Ovary (tissue), 3 donors: ENCODE results near the gene TNFRSF19.

ENCODE experiments used
- CTCF ChIP-seq, 3 donors: fragments of 450-650 bp in 2 of 3; fragments of 200-600 bp in 1 of 3; IDR thresholded peaks; one replicate each; pipeline versions ENCODE4 v1.5.1 to v1.8.0; 2016 to 2022; ENCODE audit warnings: antibody characterized with exemption in 3 of 3, mild to moderate bottlenecking in 1 of 3
- POLR2A ChIP-seq: fragments of 450-650 bp; IDR thresholded peaks from one replicate; pipeline ENCODE4 v1.6.1; 2017; ENCODE audit warnings: antibody characterized with exemption, mild to moderate bottlenecking, moderate library complexity
- donor health status: DM: no; HTN: no; CAD: no.

GRCh38 chr13:23651887-23652286, 81.7 kb downstream of the TNFRSF19 start:
- TF ChIP-seq CTCF (IDR thresholded peaks at IDR 0.05) (no peak), POLR2A (no peak)
